Thymus (tissue), 11 donors: ENCODE data around the gene ARHGAP28. TPM values are rescaled to one million over a fixed set of nuclear protein-coding genes. Genes with fewer than 3 reads are reported as not detected.

Experiments used
- DNase-seq, 9 donors: peaks; one replicate each; pipeline ENCODE4 v3.0.0-alpha.2; 2013; ENCODE audit warnings: low spot score in 9 of 9, low read depth in 6 of 9, missing footprints in 1 of 9
- H3K27ac ChIP-seq, 2 donors: one replicate each; pipeline ENCODE4 v1.5.1; 2013; ENCODE audit warnings: control low read depth in 1 of 2, low read depth in 1 of 2, low read length in 1 of 2, mild to moderate bottlenecking in 1 of 2, moderate library complexity in 1 of 2
- H3K27me3 ChIP-seq, 2 donors: one replicate each; pipeline ENCODE4 v1.5.1; 2013; ENCODE audit warnings: low read length in 1 of 2; ENCODE audit not compliant: control insufficient read depth in 2 of 2, insufficient read depth in 1 of 2
- H3K36me3 ChIP-seq, 2 donors: one replicate each; pipeline ENCODE4 v1.5.1; 2013; ENCODE audit warnings: low read length in 1 of 2, mild to moderate bottlenecking in 1 of 2, moderate library complexity in 1 of 2; ENCODE audit not compliant: control insufficient read depth in 2 of 2, insufficient read depth in 2 of 2
- H3K4me1 ChIP-seq, 2 donors: one replicate each; pipeline ENCODE4 v1.5.1; 2013; ENCODE audit warnings: low read length in 2 of 2; ENCODE audit not compliant: control insufficient read depth in 2 of 2, insufficient read depth in 2 of 2
- H3K4me3 ChIP-seq, 2 donors: one replicate each; pipeline ENCODE4 v1.5.1; 2013; ENCODE audit warnings: low read length in 2 of 2, control low read depth in 1 of 2, mild to moderate bottlenecking in 1 of 2
- H3K9me3 ChIP-seq, 2 donors: one replicate each; pipeline ENCODE4 v1.5.1; 2013; ENCODE audit warnings: low read length in 1 of 2, mild to moderate bottlenecking in 1 of 2; ENCODE audit not compliant: control insufficient read depth in 2 of 2, insufficient read depth in 1 of 2
- WGBS: extraction: QIAGEN DNeasy Blood & Tissue Kit; methylation state at CpG from one replicate; pipeline ENCODE4 v1.1.7; 2013; 5-methylcytosine and 5-hydroxymethylcytosine counted together
- polyA plus RNA-seq: library from polyadenylated mRNA; stranded (reverse); fragments of 200-250 nt; gene quantifications from one replicate; pipeline ENCODE4 v1.2.3, GENCODE V29; 2013
- total RNA-seq: library from RNA; stranded (reverse); fragments of 120-200 nt; gene quantifications from one replicate; pipeline ENCODE4 v1.2.4, GENCODE V29; 2013
- donor health status: healthy.

The ARHGAP28 gene
- total and polyA plus RNA-seq, 2 donors, result 2.6 to 4.7 TPM

- no peaks in the 10 kb centered on the region for H3K27me3 ChIP-seq
- H3K9me3 ChIP-seq, result no peaks in the 10 kb centered on the region
- H3K36me3 ChIP-seq, result no peaks in the 10 kb centered on the region
- 95% methylated on average over 3 of the region's 3 CpGs for WGBS
- H3K27ac ChIP-seq, result no peak overlapping the region
- DNase-seq, result no peak
- H3K4me3 ChIP-seq, result no peak overlapping the region
- H3K4me1 ChIP-seq, result peaks cover 0 to 8% of the 10 kb centered on the region in 2 donors
These were observed 48.0 kb downstream of the ARHGAP28 start for GRCh38 chr18:6777509-6777908.

GRCh38 chr18:6778459-6779247 lies 49.1 kb downstream of the ARHGAP28 start:
- no peaks in the 10 kb centered on the region for H3K9me3 ChIP-seq
- H3K4me3 ChIP-seq, result no peak overlapping the region
- no peaks in the 10 kb centered on the region for H3K27me3 ChIP-seq
- WGBS, result 95% methylated on average over 5 of the region's 5 CpGs
- H3K27ac ChIP-seq, result no peak overlapping the region
- DNase-seq, result no peak
- peaks cover 0 to 8% of the 10 kb centered on the region in 2 donors for H3K4me1 ChIP-seq
- no peaks in the 10 kb centered on the region for H3K36me3 ChIP-seq

GRCh38 chr18:6781142-6781714 lies 51.7 kb downstream of the ARHGAP28 start:
- H3K36me3 ChIP-seq, result no peaks in the 10 kb centered on the region
- peak overlapping the region; percentile 26 to 31 for H3K27ac ChIP-seq
- no peak overlapping the region for H3K4me3 ChIP-seq
- no peaks in the 10 kb centered on the region for H3K27me3 ChIP-seq
- H3K9me3 ChIP-seq, result no peaks in the 10 kb centered on the region
- no peak for DNase-seq
- H3K4me1 ChIP-seq, result peaks cover 0 to 8% of the 10 kb centered on the region in 2 donors
- 25% methylated on average over 7 of the region's 7 CpGs for WGBS

GRCh38 chr18:6781796-6782195 lies 52.3 kb downstream of the ARHGAP28 start:
- peaks cover 0 to 8% of the 10 kb centered on the region in 2 donors for H3K4me1 ChIP-seq
- no peak overlapping the region for H3K4me3 ChIP-seq
- no peak overlapping the region for H3K27ac ChIP-seq
- no peaks in the 10 kb centered on the region for H3K27me3 ChIP-seq
- DNase-seq, result no peak
- H3K9me3 ChIP-seq, result no peaks in the 10 kb centered on the region
- no peaks in the 10 kb centered on the region for H3K36me3 ChIP-seq

GRCh38 chr18:6782861-6783260 lies 53.3 kb downstream of the ARHGAP28 start:
- DNase-seq, result no peak
- Histone ChIP-seq H3K4me1 (peaks cover 0 to 8% of the 10 kb centered on the region in 2 donors), H3K27me3 (no peaks in the 10 kb centered on the region), H3K9me3 (no peaks in the 10 kb centered on the region), H3K27ac (no peak overlapping the region), H3K36me3 (no peaks in the 10 kb centered on the region), H3K4me3 (no peak overlapping the region)
- 98% methylated on average over 1 of the region's 1 CpG for WGBS

- Histone ChIP-seq H3K4me1 (peaks cover 0 to 8% of the 10 kb centered on the region in 2 donors), H3K36me3 (no peaks in the 10 kb centered on the region), H3K4me3 (no peak overlapping the region), H3K9me3 (no peaks in the 10 kb centered on the region), H3K27me3 (no peaks in the 10 kb centered on the region), H3K27ac (no peak overlapping the region)
- 94% methylated on average over 6 of the region's 6 CpGs for WGBS
- no peak for DNase-seq
These were observed 54.5 kb downstream of the ARHGAP28 start for GRCh38 chr18:6784046-6784445.

GRCh38 chr18:6785001-6785400 lies 55.5 kb downstream of the ARHGAP28 start:
- WGBS, result 67% methylated on average over 2 of the region's 2 CpGs

GRCh38 chr18:6785411-6785810 lies 55.9 kb downstream of the ARHGAP28 start:
- no peak for DNase-seq
- Histone ChIP-seq H3K27me3 (no peaks in the 10 kb centered on the region), H3K4me1 (peaks cover 0 to 8% of the 10 kb centered on the region in 2 donors), H3K36me3 (no peaks in the 10 kb centered on the region), H3K9me3 (no peaks in the 10 kb centered on the region), H3K27ac (no peak overlapping the region), H3K4me3 (no peak overlapping the region)
- 88% methylated on average over 3 of the region's 3 CpGs for WGBS

More at GRCh38 chr18:6785001-6785400, 55.5 kb downstream of the ARHGAP28 start:
- Histone ChIP-seq H3K27ac (no peak overlapping the region), H3K4me1 (peaks cover 0 to 8% of the 10 kb centered on the region in 2 donors), H3K9me3 (no peaks in the 10 kb centered on the region), H3K4me3 (no peak overlapping the region), H3K36me3 (no peaks in the 10 kb centered on the region), H3K27me3 (no peaks in the 10 kb centered on the region)
- DNase-seq, result no peak

- DNase-seq, result no peak
- 93% methylated on average over 5 of the region's 5 CpGs for WGBS
These were observed 62.9 kb downstream of the ARHGAP28 start for GRCh38 chr18:6792391-6792790.

More at GRCh38 chr18:6792391-6792790, 62.9 kb downstream of the ARHGAP28 start:
- Histone ChIP-seq H3K4me3 (no peak overlapping the region), H3K4me1 (no peaks in the 10 kb centered on the region), H3K27ac (no peak overlapping the region), H3K27me3 (no peaks in the 10 kb centered on the region), H3K9me3 (no peaks in the 10 kb centered on the region), H3K36me3 (no peaks in the 10 kb centered on the region)
